Lower leg skin (tissue), 4 donors: Measurements from ENCODE around the gene MARCHF6. TPM values are rescaled to one million over a fixed set of nuclear protein-coding genes. Genes with fewer than 3 reads are reported as not detected.
A peak's percentile ranks its signal among the peaks of the same experiment; 100 is the strongest.
"Not testable (repeated sequence)": the region's sequence is repeated elsewhere in the genome, so short reads cannot be mapped to it uniquely, and the experiment has no call there.

ENCODE experiments used
- DNase-seq, 2 donors: peaks; one replicate each; pipeline ENCODE4 v3.0.0-alpha.2; 2019; ENCODE audit warnings: low spot score in 2 of 2
- H3K4me3 ChIP-seq: fragments of 200-600 bp; sonication (generic); 2 replicates; pipeline ENCODE4 v1.5.1; 2017; ENCODE audit warnings: mild to moderate bottlenecking, low read depth; ENCODE audit not compliant: poor library complexity, severe bottlenecking
- CTCF ChIP-seq, 3 donors: fragments of 450-650 bp; IDR thresholded peaks; one replicate each; pipeline ENCODE4 v1.5.1; 2016; ENCODE audit warnings: antibody characterized with exemption in 3 of 3, mild to moderate bottlenecking in 3 of 3, moderate library complexity in 2 of 3
- POLR2A ChIP-seq, 2 donors: fragments of 450-650 bp; IDR thresholded peaks; one replicate each; pipeline ENCODE4 v1.6.1; 2016 to 2017; ENCODE audit warnings: antibody characterized with exemption in 2 of 2, mild to moderate bottlenecking in 1 of 2, moderate library complexity in 1 of 2
- WGBS, 2 donors: methylation state at CpG; one replicate each; pipeline ENCODE4 v1.1.5; 2018; 5-methylcytosine and 5-hydroxymethylcytosine counted together
- intact Hi-C: fragments of 100-400 bp; cut with DNase I; formaldehyde crosslinking; loops from one replicate; pipeline ENCODE4 v1.15.0; 2023; ENCODE audit warnings: low total_unique reads
- total RNA-seq, 4 donors: library from RNA; depleted of rRNA; stranded (reverse); fragments of >200 nt; gene quantifications; one replicate each; pipeline ENCODE4 v1.1.0, GENCODE V29; 2016

The MARCHF6 gene
- total RNA-seq, 4 donors from 2014 or later: 53.0 to 82.0 (median 63.3) TPM

- intact Hi-C loops: no loop called here
- WGBS, 2 donors: 85 to 94% methylated on average over 3 of the region's 3 CpGs
- no peak for DNase-seq
- TF ChIP-seq CTCF (IDR thresholded peaks at IDR 0.05) (no peak), POLR2A (IDR thresholded peaks at IDR 0.05) (no peak)
- no peak overlapping the region for H3K4me3 ChIP-seq
Observed at GRCh38 chr5:10339958-10340357, 13.5 kb upstream of the MARCHF6 start.

GRCh38 chr5:10343486-10343885 is 10.0 kb upstream of the MARCHF6 start:
- TF ChIP-seq POLR2A (IDR thresholded peaks at IDR 0.05): no peak
- no peak overlapping the region for H3K4me3 ChIP-seq
- intact Hi-C loops: no loop called here
- WGBS, 2 donors: 52 to 65% methylated on average over 4 of the region's 4 CpGs
- peak in 1 of 2 donors; percentile 63 for DNase-seq

- DNase-seq: peak in 1 of 2 donors; percentile 63
Observed at GRCh38 chr5:10344461-10345106, 8.9 kb upstream of the MARCHF6 start.

GRCh38 chr5:10348258-10348657 is 5.2 kb upstream of the MARCHF6 start:
- DNase-seq: no peak
- WGBS, 2 donors: 90 to 94% methylated on average over 2 of the region's 2 CpGs
- intact Hi-C loops: no loop called here
- no peak overlapping the region for H3K4me3 ChIP-seq
- TF ChIP-seq CTCF (IDR thresholded peaks at IDR 0.05) (no peak), POLR2A (IDR thresholded peaks at IDR 0.05) (no peak)

More at GRCh38 chr5:10344461-10345106, 8.9 kb upstream of the MARCHF6 start:
- WGBS, 2 donors: 92 to 98% methylated on average over 5 of the region's 5 CpGs
- H3K4me3 ChIP-seq, intact Hi-C loops: not testable (repeated sequence)

- H3K4me3 ChIP-seq: no peak overlapping the region
- no peak for TF ChIP-seq CTCF (IDR thresholded peaks at IDR 0.05)
- no peak for TF ChIP-seq POLR2A (IDR thresholded peaks at IDR 0.05)
- no peak for DNase-seq
- intact Hi-C loops: loop anchor here (10.0 kb wide), 1 partner anchor 67 kb away; no protein-coding TSS in a partner anchor
- WGBS, 2 donors: 79 to 83% methylated on average over 6 of the region's 6 CpGs
Observed at GRCh38 chr5:10351199-10351905, 2.1 kb upstream of the MARCHF6 start.

- DNase-seq: no peak
- TF ChIP-seq POLR2A (IDR thresholded peaks at IDR 0.05) (no peak), CTCF (IDR thresholded peaks at IDR 0.05) (no peak)
- H3K4me3 ChIP-seq: no peak overlapping the region
- intact Hi-C loops: loop anchor here (10.0 kb wide), 1 partner anchor 67 kb away; no protein-coding TSS in a partner anchor
- WGBS, 2 donors: 83 to 90% methylated on average over 8 of the region's 8 CpGs
Observed at GRCh38 chr5:10351919-10352318, 1.6 kb upstream of the MARCHF6 start.
